Spleen (tissue), 11 donors: Measurements from ENCODE around the gene DVL1. TPM values are rescaled to one million over a fixed set of nuclear protein-coding genes. Genes with fewer than 3 reads are reported as not detected.

ENCODE experiments used
- DNase-seq: peaks from one replicate; pipeline ENCODE4 v3.0.0-alpha.2; 2020
- H3K27ac ChIP-seq, 8 donors: fragments of 200-600 bp; sonication (generic) in 7 of 8; 1 replicate in 4 of 8; 2 replicates in 4 of 8; pipeline versions ENCODE4 v1.5.0 to v1.8.0; 2016 to 2021; ENCODE audit warnings: inconsistent platforms in 4 of 8, mild to moderate bottlenecking in 4 of 8, moderate library complexity in 1 of 8
- H3K27me3 ChIP-seq, 7 donors: fragments of 200-600 bp; sonication (generic) in 6 of 7; replicated peaks in 1 of 7; 1 replicate in 4 of 7; 2 replicates in 3 of 7; pipeline versions ENCODE4 v1.5.0 to v1.8.0; 2016 to 2021; ENCODE audit warnings: inconsistent platforms in 3 of 7, mild to moderate bottlenecking in 1 of 7
- H3K36me3 ChIP-seq, 6 donors: fragments of 200-600 bp; sonication (generic) in 5 of 6; 1 replicate in 4 of 6; 2 replicates in 2 of 6; pipeline versions ENCODE4 v1.5.0 to v1.8.0; 2016 to 2021; ENCODE audit warnings: inconsistent platforms in 2 of 6
- H3K4me1 ChIP-seq, 6 donors: fragments of 200-600 bp; sonication (generic) in 5 of 6; 1 replicate in 3 of 6; 2 replicates in 3 of 6; pipeline versions ENCODE4 v1.5.0 to v1.8.0; 2016 to 2021; ENCODE audit warnings: inconsistent platforms in 3 of 6
- H3K4me3 ChIP-seq, 8 donors: fragments of 200-600 bp; sonication (generic) in 7 of 8; 1 replicate in 4 of 8; 2 replicates in 4 of 8; pipeline versions ENCODE4 v1.5.0 to v1.8.0; 2016 to 2021; ENCODE audit warnings: inconsistent platforms in 4 of 8, mild to moderate bottlenecking in 4 of 8, moderate library complexity in 2 of 8
- H3K9me3 ChIP-seq, 8 donors: fragments of 200-600 bp; sonication (generic) in 7 of 8; 1 replicate in 4 of 8; 2 replicates in 4 of 8; pipeline versions ENCODE4 v1.5.0 to v1.8.0; 2016 to 2021; ENCODE audit warnings: inconsistent platforms in 4 of 8
- CTCF ChIP-seq, 11 experiments: fragments of 200-600 bp in 7 of 11; fragments of 450-650 bp in 4 of 11; sonication (generic) in 4 of 11; IDR thresholded peaks in 8 of 11; conservative IDR thresholded peaks in 3 of 11; 1 replicate in 7 of 11; 2 replicates in 4 of 11; pipeline versions ENCODE4 v1.4.0 to v1.8.0; 2016 to 2021; ENCODE audit warnings: antibody characterized with exemption in 11 of 11, inconsistent platforms in 4 of 11, mild to moderate bottlenecking in 1 of 11
- POLR2A ChIP-seq, 3 donors: fragments of 450-650 bp; IDR thresholded peaks; one replicate each; pipeline ENCODE4 v1.5.1; 2017; ENCODE audit warnings: antibody characterized with exemption in 3 of 3, mild to moderate bottlenecking in 1 of 3
- POLR2AphosphoS5 ChIP-seq, 3 donors: sonication (generic); formaldehyde crosslinking; IDR thresholded peaks; one replicate each; pipeline ENCODE4 v1.5.1; 2017; ENCODE audit warnings: antibody characterized with exemption in 3 of 3
- WGBS, 5 donors: extraction: QIAGEN DNeasy Blood & Tissue Kit in 3 of 5; methylation state at CpG; one replicate each; pipeline versions ENCODE4 v1.1.5 to v1.1.7; 2013 to 2018; 5-methylcytosine and 5-hydroxymethylcytosine counted together
- intact Hi-C: fragments of 100-400 bp; cut with DNase I; formaldehyde crosslinking; loops from one replicate; pipeline ENCODE4 v1.15.0; 2023; ENCODE audit warnings: low total_unique reads
- polyA plus RNA-seq, 3 donors: library from polyadenylated mRNA; stranded (reverse); fragments of 200-250 nt; gene quantifications; one replicate each; pipeline ENCODE4 v1.2.1, GENCODE V29; 2013
- total RNA-seq, 7 donors: library from RNA; depleted of rRNA in 3 of 7; stranded (reverse); fragments of >200 nt in 3 of 7; fragmentation: NEBNext Ultra II Directional in 4 of 7; extraction: Animal tissue kit (Norgen Biotek cat#: 25700) in 4 of 7; gene quantifications; one replicate each; pipeline versions ENCODE4 v1.1.0 to v1.2.1, GENCODE V29; 2016 to 2021
- donor health status: healthy with polysubstance abuse.
- donor health status: DM: no; HTN: no; CAD: no; lungs with moderate emphysema.
- donor health status: DM: no; HTN: no; CAD: no.
- donor health status: Bipolar disorder and iron deficiency.
- donor health status: healthy.
- donor health status: DM: no; HTN: no; CAD: no.
- donor health status: DM: yes; HTN: yes; CAD: no.

The DVL1 gene
- total and polyA plus RNA-seq, 10 donors = 18.1 to 59.1 (median 39.2) TPM

GRCh38 chr1:1307261-1307922 is 41.8 kb downstream of the DVL1 start:
- WGBS, 5 donors = 0 to 6% (median 1%) methylated on average over 17 to 83 of the region's 83 CpGs
- DNase-seq = peak; percentile 91
- H3K27ac ChIP-seq = peak overlapping the region in 7 of 8 donors; percentile 95 to 99 (median 97)
- peaks cover 40 to 74% (median 54%) of the 10 kb centered on the region in 6 donors for H3K4me1 ChIP-seq
- H3K4me3 ChIP-seq = peak overlapping the region; percentile 62 to 97 (median 86)
- H3K27me3 ChIP-seq = no peaks in the 10 kb centered on the region
- no peak for TF ChIP-seq POLR2AphosphoS5 (IDR thresholded peaks at IDR 0.05)
- no peak for TF ChIP-seq POLR2A (IDR thresholded peaks at IDR 0.05)
- TF ChIP-seq CTCF (IDR thresholded peaks at IDR 0.05 in 8 of 11, conservative IDR thresholded peaks at IDR 0.05 in 3 of 11) = no peak
- intact Hi-C loops = no loop called here
- peaks cover 0 to 28% (median 18%) of the 10 kb centered on the region in 6 donors for H3K36me3 ChIP-seq
- H3K9me3 ChIP-seq = no peaks in the 10 kb centered on the region

- peak overlapping the region in 5 of 8 donors; percentile 97 to 99 (median 98) for H3K27ac ChIP-seq
- TF ChIP-seq CTCF (IDR thresholded peaks at IDR 0.05 in 8 of 11, conservative IDR thresholded peaks at IDR 0.05 in 3 of 11) = no peak
- TF ChIP-seq POLR2A (IDR thresholded peaks at IDR 0.05) = no peak
- no peak for TF ChIP-seq POLR2AphosphoS5 (IDR thresholded peaks at IDR 0.05)
- peak overlapping the region; percentile 62 to 97 (median 86) for H3K4me3 ChIP-seq
- WGBS, 5 donors = 41 to 58% (median 52%) methylated on average over 21 to 27 of the region's 27 CpGs
- intact Hi-C loops = no loop called here
- no peaks in the 10 kb centered on the region for H3K27me3 ChIP-seq
- no peaks in the 10 kb centered on the region for H3K9me3 ChIP-seq
- peaks cover 40 to 74% (median 54%) of the 10 kb centered on the region in 6 donors for H3K4me1 ChIP-seq
- no peak for DNase-seq
- H3K36me3 ChIP-seq = peaks cover 0 to 22% (median 11%) of the 10 kb centered on the region in 6 donors
Measured at GRCh38 chr1:1306661-1307260, 42.5 kb downstream of the DVL1 start.

GRCh38 chr1:1306070-1306660 is 43.1 kb downstream of the DVL1 start:
- Histone ChIP-seq H3K27me3 (no peaks in the 10 kb centered on the region), H3K27ac (peak overlapping the region in 6 of 8 donors; percentile 64 to 99 (median 79)), H3K36me3 (peaks cover 0 to 16% (median 5%) of the 10 kb centered on the region in 6 donors), H3K4me1 (peaks cover 40 to 74% (median 54%) of the 10 kb centered on the region in 6 donors), H3K9me3 (no peaks in the 10 kb centered on the region), H3K4me3 (peak overlapping the region in 7 of 8 donors; percentile 82 to 97 (median 87))
- 15 to 48% (median 37%) methylated on average over 7 to 11 of the region's 11 CpGs for WGBS, 5 donors
- DNase-seq = no peak
- TF ChIP-seq POLR2AphosphoS5 (IDR thresholded peaks at IDR 0.05) (no peak), CTCF (IDR thresholded peaks at IDR 0.05 in 8 of 11, conservative IDR thresholded peaks at IDR 0.05 in 3 of 11) (peak in 1 of 11 experiments; percentile 10)
- intact Hi-C loops = no loop called here
